Measurements from ENCODE around the gene DCLK1.

Gene DCLK1

DNA sequence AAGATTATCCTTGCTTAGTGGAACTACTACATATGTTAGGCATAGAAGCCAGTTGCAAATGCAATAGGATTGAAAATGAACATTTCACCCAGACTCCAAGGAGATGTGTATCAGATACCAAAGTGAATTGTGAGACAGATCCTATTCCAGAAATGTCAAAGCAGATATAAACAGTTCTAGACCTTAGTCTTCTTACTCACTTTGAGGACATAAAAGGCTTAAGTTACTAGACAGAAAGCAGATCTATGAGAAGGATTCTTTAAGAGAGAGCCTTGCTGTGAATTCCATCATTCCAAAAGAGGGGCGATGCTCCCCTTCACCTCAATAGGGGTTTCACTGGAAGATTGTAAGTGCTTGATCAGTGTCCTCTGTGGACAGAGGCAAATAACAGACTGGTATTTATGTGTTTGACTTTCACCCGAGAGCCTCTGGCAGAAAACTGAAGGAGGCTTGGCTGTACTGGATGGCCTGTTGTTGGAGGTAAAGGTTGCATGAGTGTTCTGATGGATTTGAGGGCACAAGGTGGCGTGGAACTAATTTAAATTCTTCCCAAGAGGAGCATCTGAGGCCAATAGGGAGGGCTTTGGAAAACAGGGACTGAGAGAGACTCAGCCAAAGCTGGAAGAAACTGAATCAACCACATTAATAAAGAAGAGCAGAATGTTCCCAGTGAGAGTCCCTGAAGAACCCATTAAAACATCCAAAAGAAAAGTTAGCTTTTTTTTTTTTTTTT, 194.8 kb downstream of the DCLK1 start:
- no peak for DNase-seq

DNA sequence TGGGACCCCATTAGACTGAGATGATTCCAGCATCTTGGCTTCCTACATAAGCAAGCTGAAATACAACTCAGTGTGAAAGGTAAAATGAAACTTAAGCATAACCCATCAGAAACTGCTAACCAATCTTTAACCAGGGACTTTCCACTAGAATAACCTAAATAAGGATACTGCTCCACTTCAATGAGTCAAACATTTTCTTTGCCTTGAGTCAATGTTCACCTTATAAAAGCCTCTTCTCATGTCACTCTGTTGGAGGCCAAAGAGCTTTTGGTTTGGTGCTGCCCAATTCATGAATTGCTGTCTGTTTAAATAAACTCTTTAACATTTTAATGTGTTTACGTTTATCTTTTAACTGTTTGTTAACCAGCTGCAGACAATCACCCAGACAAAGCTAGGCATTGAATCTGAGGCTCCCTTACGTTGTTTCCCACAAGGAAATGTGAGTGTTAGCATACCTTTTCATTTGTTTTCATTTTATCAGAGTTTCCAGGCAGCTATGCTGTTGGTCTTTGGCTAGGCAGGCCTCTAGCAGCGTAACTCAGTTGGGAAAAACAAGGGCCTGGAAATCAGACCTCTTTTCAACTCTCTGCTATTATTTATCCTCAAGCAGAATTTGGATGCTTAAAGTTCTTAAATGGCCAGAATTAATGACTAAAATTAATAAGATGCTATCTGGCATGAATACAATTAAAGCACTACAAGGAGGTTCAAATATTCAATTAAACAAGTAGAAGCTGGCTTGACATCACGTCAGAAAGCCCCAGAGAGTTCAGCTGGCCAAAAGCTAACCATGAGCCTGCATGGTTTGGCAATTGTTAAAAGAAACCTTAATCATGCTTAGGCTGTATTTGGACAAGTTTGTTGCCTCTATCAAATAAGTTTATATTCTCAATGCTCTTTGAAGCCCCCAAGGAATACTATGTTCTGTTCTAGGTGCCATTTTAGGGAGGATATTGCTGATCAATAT, 200.2 kb downstream of the DCLK1 start:
- no peak for DNase-seq

DNA sequence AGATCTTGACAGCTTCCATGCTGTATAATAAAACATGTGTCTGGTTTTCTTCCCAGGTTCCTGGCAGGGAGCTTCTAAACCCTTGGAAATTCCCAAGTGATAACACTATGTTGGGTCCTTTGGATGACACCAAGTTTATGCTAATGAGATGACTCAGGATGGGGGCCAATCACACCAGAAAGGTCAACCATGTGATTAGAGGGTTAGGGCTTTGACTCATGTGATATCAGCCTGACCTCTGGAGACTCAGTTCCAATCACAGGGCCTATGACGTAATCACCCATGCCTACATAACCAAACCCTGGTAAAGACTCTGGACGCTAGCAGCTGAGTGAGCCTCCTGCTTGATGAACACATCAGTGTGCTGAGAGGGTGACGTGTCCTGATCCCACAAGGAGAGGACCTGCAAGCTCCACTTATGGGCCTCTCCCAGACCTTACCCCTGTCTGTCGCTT, 203.6 kb downstream of the DCLK1 start:
- no peak for DNase-seq

DNA sequence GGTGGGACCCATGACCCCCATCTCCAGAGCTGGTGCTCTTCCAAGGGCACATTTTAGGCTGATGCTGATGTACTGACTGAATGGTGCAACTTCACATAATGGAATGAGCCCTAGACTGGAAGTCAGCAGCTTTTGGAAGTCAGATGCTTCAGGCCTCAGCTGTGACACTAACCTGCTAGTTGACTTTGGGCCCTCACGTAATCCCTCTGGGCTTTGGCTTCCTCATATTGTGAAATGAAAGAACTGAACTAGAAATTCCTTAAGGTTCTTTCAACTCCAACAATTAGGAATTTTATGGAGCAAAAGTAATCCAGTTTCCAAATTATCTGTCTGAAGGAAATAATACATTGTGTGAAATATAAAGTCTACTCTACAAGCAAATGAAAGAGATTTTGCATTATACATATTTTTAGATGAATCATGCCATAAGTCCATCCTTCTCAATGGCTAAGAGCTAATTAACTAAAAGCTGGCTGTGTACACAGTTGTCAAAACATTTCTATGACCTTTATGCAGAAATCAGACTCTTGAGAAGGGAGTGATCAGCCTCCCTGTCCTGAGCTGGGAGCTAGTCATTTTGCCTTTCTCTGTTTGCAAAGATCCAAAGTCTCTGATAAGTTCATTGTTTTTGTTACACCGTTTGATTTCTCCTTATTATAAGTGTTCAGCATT, 204.2 kb downstream of the DCLK1 start:
- DNase-seq = no peak

DNA sequence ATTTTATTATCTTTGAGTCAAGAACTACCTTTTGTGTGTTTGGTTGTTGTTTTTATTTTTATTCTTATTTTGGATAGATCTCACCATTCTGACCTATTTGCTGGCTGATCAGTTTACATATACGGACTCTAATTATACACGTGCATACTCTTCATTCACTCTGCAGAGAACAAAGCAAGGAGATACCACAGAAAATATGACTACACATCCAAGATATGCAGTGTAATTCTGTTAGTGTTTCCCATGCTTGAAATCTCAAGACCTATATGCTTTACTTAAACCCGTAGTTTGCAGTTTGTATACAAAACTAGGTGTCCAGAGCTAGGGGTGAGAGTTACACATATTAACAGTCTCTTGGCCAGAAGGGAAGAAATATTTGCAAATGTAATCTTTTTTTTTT, 205.5 kb downstream of the DCLK1 start:
- DNase-seq = no peak

DNA sequence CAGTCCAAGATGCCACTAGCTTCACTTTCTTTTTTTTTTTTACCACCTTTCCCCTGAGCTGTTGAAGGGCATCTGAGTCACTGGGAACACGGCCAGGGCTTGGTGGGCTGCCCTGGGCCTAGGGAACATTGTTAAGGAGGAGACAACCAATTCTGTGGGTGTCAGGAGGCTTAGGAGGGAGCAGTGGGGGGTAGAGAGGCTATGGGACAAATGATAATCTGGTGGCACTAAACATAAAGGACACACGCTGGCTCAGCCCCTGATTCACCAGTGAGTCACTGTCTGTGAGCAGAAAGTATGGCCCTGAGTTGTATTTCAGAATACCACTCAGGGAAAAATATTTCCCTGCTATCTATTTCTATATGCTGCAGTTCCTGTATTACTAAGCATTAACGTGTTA, 207.8 kb downstream of the DCLK1 start:
- DNase-seq = no peak

DNA sequence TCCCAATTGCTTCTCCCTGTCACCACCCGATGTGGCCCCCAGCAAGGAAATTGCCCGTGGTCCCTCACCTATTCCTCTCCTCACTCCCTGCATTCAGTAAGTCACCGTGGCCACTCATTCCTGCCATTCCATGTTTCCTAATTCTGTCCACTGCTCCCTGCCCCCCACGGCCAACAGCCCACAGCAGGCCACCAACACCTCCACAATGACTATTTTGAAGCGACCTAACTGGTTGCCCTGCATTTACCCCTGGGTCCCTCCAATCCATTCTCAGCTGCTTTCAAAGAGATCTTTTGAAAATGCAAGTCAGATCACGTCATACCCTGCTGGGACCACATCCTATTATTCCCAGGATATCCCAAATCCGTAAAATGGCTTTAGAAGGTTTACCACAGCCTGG, 210.4 kb downstream of the DCLK1 start:
- DNase-seq = no peak

DNA sequence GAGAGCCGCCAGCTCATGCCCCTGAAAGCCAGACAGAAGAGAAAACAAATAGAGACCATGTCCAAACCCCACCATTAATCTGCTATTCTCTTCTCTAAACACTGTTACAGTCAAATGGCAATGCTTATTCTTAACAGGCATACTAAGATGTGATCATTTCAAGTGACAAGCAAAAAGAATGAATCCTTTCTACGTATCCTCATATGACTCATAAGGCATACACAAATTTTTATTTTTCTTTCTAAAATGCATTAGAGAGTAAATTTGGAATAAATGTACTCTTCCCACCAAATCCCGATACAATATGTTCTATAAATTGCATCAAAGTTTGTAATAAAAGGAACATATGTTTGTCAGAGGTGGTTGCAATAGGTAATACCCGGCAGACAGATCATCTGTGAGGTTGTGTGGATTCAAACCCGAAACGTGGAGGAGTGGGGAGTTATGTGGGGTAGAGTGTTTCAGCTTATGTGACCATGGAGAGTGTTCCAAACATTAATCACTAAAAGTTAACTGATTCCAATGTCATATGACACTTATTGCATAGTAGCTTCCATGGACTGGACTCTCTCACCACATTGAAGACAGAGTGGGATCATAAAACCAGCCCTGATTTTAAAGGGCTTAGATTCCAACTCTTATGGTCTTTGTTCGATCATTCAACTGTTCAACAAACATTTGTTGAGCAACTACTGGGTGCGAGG, 213.1 kb downstream of the DCLK1 start:
- no peak for DNase-seq

DNA sequence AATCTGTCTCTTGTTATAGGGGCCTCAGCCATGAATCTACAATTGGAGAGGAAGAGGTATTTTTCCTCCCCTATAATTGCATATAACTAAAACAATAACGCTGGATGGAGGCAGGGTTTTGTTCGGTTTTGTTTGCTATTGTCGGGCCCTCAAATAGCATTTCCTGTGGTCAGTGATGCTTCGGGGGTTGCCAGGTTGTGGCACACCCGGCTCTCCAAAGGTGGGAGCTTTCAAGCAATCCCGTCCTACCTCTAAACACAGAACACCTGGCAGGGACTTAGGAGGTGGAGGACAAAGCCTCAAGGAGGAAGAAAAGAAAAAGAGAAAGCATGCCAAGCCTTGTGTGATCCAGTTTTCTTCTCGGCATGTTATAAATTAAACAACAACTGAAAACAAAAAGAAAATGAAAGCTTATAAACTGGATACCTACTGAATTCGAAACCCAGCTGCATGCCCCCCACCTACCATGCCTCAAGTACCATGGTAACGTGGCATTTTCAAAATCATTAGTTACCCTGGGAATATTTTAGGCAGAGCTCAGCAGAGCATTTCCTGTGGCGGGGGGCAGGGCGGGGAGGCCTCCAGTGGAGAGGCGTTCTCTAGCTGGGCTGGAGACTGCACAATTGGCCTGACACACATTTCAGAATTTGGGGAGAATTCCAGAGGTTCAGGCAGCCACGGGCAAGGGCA, 213.8 kb downstream of the DCLK1 start:
- no peak for DNase-seq

DNA sequence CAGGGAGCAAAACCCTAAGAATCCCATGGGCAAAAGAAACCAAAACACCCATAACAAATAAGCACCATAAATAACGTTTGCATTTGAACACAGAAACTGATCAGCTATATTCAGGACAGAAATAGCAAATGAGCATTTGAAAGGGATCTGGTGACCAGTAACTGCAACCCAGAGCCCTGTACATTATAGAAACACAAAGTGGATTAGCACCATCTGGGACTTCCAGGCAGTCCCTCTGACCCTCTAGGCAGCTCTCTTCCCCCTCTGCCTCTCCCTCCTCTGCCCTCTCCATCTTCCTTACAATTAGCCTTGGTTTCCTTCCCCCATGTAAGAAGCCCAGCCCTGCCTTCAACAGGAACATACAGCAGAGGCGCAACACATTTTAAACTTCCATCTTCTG, 215.0 kb downstream of the DCLK1 start:
- no peak for DNase-seq

DNA sequence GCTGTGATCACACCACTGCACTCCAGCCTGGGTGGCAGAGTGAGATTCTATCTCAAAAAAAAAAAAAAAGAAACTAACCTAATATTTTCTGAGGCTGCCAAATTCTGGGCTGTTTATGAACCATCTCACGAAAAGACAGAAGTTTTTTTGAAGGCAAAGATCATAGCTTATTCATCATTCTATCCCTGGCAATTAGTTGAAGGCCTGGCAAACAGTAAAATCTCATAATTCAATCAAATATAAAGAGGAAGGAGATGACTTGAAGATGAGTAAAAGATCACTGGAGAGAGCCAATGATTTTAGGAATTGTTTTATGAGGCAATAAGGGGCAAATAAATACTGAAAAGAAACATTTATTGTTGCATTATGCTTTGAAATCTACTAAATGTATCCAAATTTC, 216.5 kb downstream of the DCLK1 start:
- no peak for DNase-seq

DNA sequence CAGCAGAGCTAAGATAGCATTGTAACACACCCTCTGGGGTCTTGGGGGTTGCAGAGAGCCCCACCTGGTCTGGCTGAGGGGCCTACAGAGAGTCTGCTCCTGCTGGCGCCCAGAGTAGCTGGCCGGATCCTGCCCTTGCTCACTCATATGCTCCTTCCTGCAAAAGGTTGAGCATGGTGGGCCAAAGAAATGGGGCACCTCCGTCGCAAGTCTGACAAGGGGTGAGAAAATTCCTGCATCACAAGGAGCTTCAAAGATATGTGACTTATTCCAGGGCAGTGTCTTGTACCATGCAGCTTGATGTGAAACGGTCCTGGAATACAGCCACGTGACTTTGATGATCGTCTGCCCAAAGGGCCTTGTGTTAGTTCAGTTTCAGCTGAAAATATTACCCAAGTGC, 218.3 kb downstream of the DCLK1 start:
- no peak for DNase-seq

DNA sequence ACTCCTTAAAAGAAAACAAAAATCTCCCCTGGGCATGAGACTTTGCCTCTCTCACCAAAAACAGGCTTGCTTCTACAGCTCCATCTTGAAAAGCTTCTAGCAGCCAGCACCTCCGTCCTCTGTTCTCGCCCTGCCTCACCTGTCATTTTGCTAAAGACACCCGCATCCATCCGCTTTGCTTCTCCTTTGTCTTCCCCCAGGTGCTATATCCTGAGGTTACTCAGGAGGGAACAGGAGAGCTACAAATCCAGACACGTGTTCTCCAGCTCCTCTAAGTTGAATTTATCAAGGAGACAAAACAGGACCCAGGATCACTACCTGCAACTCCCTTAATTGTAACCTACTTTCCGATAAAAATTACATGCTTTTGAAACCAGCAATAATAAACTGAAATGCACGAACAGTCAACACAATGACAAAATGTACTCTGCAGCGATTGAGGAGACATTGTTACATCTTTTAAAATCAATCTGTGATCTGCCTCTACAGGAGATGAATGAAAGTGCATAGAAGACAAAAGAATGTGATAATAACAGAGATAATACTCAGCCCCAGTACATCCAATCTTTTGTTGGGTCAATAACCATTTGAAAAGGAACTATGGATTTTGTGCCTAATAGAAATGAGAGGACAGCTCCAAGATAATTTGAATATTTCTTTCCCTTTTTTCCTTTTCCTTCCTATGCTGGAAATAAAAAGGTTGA, 221.2 kb downstream of the DCLK1 start:
- DNase-seq = no peak

DNA sequence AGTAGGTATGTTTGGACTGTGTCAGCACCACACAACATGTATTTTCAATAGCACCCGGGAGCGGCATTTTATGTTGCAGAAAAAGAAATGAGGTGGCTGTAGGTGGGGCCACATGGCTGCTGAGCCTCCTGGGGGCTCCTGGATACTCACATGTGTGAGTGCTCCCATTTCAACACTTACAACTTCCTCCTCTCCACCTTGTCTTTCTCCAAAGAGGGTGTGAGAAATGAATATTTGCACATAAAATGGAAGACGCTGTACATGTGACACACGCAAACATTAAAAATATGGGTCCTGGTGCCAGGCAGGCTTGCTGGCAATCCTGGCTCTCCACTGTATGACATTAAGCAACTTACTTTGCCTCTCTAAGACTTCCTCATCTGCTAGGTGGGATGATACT, 222.1 kb downstream of the DCLK1 start:
- DNase-seq = no peak

DNA sequence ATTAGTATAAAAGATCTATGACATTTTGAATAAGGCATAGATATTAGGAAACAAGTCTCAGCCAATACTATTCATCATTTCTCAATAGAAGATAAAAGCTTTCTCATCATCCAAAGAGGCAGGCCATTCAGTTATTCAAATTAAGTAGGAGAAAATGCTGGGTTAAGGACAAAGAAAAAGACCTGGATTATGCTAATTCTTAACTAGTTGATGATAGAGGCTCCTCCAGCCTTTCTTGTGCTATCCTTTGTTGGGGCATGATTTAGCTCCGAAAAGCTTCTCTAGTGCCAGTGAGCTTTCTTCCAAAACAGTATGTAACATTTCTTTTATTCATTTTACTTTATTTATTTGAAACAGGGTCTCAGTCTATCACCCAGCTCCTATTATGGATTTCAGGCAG, 223.0 kb downstream of the DCLK1 start:
- DNase-seq = no peak

DNA sequence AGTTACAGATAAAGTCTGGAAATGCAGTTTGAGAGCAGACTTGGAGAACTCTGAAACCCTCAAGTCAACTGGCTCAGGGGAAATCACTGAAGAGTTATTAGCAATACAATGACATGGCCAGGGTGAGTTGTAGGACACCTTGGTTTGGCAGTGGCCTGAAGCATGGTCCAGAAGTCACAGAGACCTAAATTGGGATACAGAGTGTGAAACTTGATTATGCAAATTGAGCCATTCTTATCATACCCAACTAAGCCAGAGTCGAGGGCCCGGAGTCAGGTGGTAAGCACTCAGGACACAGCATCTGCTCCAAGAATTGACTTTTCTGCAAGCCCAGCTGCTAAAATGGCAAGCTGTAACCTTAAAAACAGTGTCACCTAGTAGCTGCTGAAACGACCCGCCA, 224.5 kb downstream of the DCLK1 start:
- DNase-seq = no peak

DNA sequence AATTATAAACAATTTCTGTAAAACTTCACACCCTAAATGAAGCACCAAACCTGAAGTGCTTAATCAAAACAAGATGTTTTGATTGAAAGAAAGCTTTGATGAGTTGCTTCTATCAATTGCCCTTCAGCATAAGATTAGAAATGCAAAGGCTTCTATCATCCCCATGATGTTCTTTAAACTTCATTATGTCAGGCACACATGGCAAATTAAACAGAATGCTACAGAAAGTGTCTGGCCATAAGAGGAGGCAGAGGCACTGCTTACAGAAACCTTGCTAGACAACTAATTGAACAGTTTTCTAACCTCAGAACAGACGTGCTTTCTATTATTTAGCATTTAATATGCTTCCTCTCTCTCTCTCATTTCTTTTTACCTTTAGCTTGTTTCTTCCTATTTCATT, 228.1 kb downstream of the DCLK1 start:
- no peak for DNase-seq

DNA sequence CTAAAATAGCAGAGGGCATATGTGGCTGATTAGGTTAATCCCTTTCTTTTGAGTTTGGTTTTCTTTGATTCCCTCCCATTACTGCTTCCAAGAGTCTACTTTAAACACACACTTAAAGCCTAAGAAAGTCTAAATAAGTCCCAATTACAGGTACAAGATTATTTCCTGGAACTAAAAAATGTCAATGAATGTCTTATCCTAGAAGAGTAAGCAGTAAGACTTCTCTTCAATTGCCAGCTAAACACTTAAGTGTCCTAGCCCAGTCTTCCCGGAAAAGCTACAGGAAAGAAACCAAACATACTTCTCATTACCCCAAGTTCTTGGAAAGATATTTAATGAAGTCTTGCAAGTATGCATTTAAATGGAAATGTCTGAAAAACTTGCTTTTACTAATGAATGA, 233.1 kb downstream of the DCLK1 start:
- DNase-seq = no peak

DNA sequence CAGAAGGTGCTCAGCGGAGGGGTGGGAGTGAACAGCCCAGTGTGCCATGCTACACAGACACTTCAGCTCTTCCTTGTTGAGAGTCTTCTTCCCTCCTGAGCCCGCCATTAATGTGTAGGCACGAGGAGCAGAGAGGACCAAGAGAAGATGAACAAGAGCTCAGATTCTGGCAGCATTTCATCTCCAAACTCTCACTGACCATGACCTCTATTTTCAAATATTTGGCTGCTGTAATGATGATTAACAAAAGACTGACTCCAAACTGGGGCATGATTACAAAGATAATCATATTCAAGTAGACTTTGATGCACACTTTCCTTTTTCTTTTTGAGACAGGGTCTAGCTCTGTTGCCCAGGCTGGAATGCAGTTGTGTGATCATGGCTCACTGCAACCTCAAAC, 236.5 kb downstream of the DCLK1 start:
- no peak for DNase-seq

DNA sequence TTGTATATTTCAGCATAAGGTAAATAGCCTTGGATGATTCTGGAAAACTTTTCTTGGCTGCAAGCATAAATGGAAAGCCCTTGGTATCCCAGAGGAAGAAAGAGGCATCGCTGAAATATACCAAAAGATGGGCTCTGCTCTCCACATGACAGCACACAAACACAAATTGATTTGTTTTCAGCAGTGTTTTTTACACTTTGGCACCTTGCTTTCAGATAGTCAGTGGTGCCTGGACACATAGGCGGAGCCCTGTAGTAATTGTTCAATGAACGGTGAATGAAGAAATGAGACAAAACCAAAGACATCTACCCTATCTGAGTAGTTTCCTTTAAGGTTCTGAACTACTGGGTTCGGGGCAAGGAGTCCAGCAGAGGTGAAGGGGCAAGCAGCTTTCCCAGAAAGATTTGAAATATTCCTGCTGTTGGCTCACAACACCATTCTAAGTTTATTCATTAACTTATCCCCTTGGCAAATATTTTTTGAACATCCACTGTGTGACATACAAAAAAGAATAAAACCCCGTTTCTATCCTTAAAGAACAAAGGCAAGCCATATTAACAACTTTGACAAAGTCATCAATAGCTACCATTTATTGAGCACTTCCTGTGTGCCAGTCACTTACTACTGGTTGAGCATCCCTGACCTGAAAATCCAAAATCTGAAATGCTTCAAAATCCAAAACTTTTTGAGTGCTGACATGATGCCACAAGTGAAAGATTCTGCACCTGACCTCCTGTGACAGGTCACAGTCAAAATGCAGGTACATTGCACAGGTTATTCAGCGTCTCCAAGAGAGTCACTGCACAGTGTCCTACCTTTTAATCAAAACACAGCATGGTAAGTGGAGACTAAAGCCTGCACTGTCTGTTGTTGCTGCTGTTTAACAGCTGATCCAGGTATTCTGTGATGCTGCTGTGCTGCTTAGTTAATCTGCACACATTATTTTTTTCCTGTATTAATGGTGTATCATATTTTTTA, 238.1 kb downstream of the DCLK1 start:
- DNase-seq = no peak

All from NCI-H2171 (cell line).